ENCODE measurements around the gene GARIN5A. TPM values are rescaled to one million over a fixed set of nuclear protein-coding genes. Genes with fewer than 3 reads are reported as not detected.

Gene GARIN5A
- polyA plus RNA-seq, 3 donors: 0.41 TPM; not detected in 2

- Mint-ChIP-seq H3K27me3 (ENCODE audit: low read depth in 3 of 3) (peaks cover 14 to 33% (median 23%) of the 10 kb centered on the region in 3 donors), H3K27ac (no peak overlapping the region), H3K4me3 (no peak overlapping the region), H3K36me3 (no peaks in the 10 kb centered on the region), H3K4me1 (no peaks in the 10 kb centered on the region), H3K9me3 (peaks cover 0 to 8% (median 6%) of the 10 kb centered on the region in 7 donors)
- Histone ChIP-seq H2AFZ (ENCODE audit: insufficient read depth, low read depth, low read length, poor library complexity, severe bottlenecking) (no peak overlapping the region), H3K27me3 (ENCODE audit: control insufficient read depth in 2 of 2, insufficient read depth in 2 of 2, low read length in 2 of 2) (peaks cover 0 to 6% of the 10 kb centered on the region in 2 donors), H3K4me3 (replicated peaks in 1 of 3; ENCODE audit: low read depth in 2 of 3, low read length in 3 of 3) (no peak overlapping the region), H3K4me1 (ENCODE audit: control insufficient read depth in 1 of 2, insufficient read depth in 2 of 2, low read length in 2 of 2) (no peaks in the 10 kb centered on the region), H4K20me1 (ENCODE audit: insufficient read depth, low read length) (no peaks in the 10 kb centered on the region), H3K27ac (ENCODE audit: low read depth in 1 of 2, low read length in 2 of 2) (no peak overlapping the region), H3K9me3 (replicated peaks in 1 of 2; ENCODE audit: control insufficient read depth in 1 of 2, insufficient read depth in 1 of 2, low read length in 2 of 2) (no peaks in the 10 kb centered on the region), H3K79me2 (ENCODE audit: insufficient read depth, low read length) (no peaks in the 10 kb centered on the region), H3K36me3 (replicated peaks in 1 of 2; ENCODE audit: control insufficient read depth in 1 of 2, insufficient read depth in 2 of 2, low read length in 2 of 2) (no peaks in the 10 kb centered on the region), H3K9ac (ENCODE audit: insufficient read depth, low read length, poor library complexity, severe bottlenecking) (no peak overlapping the region), H3K4me2 (replicated peaks; ENCODE audit: extremely low read depth, low read length, poor library complexity, severe bottlenecking) (no peak overlapping the region)
- intact Hi-C loops (cut with micrococcal nuclease): no loop called here
- 97% methylated on average over 73 of the region's 87 CpGs for WGBS (ENCODE audit: insufficient coverage)
- no peak for TF ChIP-seq CTCF (IDR thresholded peaks at IDR 0.05)
- DNase-seq: no peak
Measured at GRCh38 chr19:50518091-50519005, 41.7 kb upstream of the GARIN5A start.

GRCh38 chr19:50517704-50518075, 41.0 kb upstream of the GARIN5A start:
- no peak overlapping the region for H3K27ac Mint-ChIP-seq
- H2AFZ ChIP-seq (ENCODE audit: insufficient read depth, low read depth, low read length, poor library complexity, severe bottlenecking): no peak overlapping the region
- H3K36me3 Mint-ChIP-seq: no peaks in the 10 kb centered on the region
- no peaks in the 10 kb centered on the region for H3K79me2 ChIP-seq (ENCODE audit: insufficient read depth, low read length)
- H3K27me3 ChIP-seq (ENCODE audit: control insufficient read depth in 2 of 2, insufficient read depth in 2 of 2, low read length in 2 of 2): peaks cover 0 to 6% of the 10 kb centered on the region in 2 donors
- no peaks in the 10 kb centered on the region for H3K9me3 ChIP-seq (replicated peaks in 1 of 2; ENCODE audit: control insufficient read depth in 1 of 2, insufficient read depth in 1 of 2, low read length in 2 of 2)
- no peak overlapping the region for H3K4me2 ChIP-seq (replicated peaks; ENCODE audit: extremely low read depth, low read length, poor library complexity, severe bottlenecking)
- no peak overlapping the region for H3K27ac ChIP-seq (ENCODE audit: low read depth in 1 of 2, low read length in 2 of 2)
- no peaks in the 10 kb centered on the region for H3K36me3 ChIP-seq (replicated peaks in 1 of 2; ENCODE audit: control insufficient read depth in 1 of 2, insufficient read depth in 2 of 2, low read length in 2 of 2)
- WGBS (ENCODE audit: insufficient coverage): 97% methylated on average over 33 of the region's 37 CpGs
- no peak for TF ChIP-seq CTCF (IDR thresholded peaks at IDR 0.05)
- H3K4me3 Mint-ChIP-seq: no peak overlapping the region
- DNase-seq: no peak
- H3K27me3 Mint-ChIP-seq (ENCODE audit: low read depth in 3 of 3): peaks cover 18 to 39% (median 24%) of the 10 kb centered on the region in 3 donors
- peaks cover 0 to 8% (median 6%) of the 10 kb centered on the region in 7 donors for H3K9me3 Mint-ChIP-seq
- intact Hi-C loops (cut with micrococcal nuclease): no loop called here
- no peaks in the 10 kb centered on the region for H3K4me1 ChIP-seq (ENCODE audit: control insufficient read depth in 1 of 2, insufficient read depth in 2 of 2, low read length in 2 of 2)
- H3K4me3 ChIP-seq (replicated peaks in 1 of 3; ENCODE audit: low read depth in 2 of 3, low read length in 3 of 3): no peak overlapping the region
- H3K4me1 Mint-ChIP-seq: no peaks in the 10 kb centered on the region
- no peaks in the 10 kb centered on the region for H4K20me1 ChIP-seq (ENCODE audit: insufficient read depth, low read length)
- no peak overlapping the region for H3K9ac ChIP-seq (ENCODE audit: insufficient read depth, low read length, poor library complexity, severe bottlenecking)

Measured in CD14-positive monocyte (primary cell).